HG03378 (cell line): ENCODE results near the gene ATF5.

Experiments
- ATAC-seq: cut with Tn5 transposase; IDR thresholded peaks from one replicate; pipeline ENCODE4 v1.9.1; 2021; ENCODE audit warnings: mild to moderate bottlenecking, moderate library complexity; ENCODE audit not compliant: unreplicated experiment

Gene ATF5, protein sequence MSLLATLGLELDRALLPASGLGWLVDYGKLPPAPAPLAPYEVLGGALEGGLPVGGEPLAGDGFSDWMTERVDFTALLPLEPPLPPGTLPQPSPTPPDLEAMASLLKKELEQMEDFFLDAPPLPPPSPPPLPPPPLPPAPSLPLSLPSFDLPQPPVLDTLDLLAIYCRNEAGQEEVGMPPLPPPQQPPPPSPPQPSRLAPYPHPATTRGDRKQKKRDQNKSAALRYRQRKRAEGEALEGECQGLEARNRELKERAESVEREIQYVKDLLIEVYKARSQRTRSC

GRCh38 chr19:49929121-49929610 is at the start of gene ATF5, which contains the start of gene NUP62:
ATF5 (plus strand) TSS chr19:49929205; CDS start chr19:49930851, 1,646 bp downstream.
NUP62 (minus strand) TSS chr19:49929504; CDS start chr19:49909807, 19,697 bp downstream.
- peak; percentile 44 for ATAC-seq

DNA sequence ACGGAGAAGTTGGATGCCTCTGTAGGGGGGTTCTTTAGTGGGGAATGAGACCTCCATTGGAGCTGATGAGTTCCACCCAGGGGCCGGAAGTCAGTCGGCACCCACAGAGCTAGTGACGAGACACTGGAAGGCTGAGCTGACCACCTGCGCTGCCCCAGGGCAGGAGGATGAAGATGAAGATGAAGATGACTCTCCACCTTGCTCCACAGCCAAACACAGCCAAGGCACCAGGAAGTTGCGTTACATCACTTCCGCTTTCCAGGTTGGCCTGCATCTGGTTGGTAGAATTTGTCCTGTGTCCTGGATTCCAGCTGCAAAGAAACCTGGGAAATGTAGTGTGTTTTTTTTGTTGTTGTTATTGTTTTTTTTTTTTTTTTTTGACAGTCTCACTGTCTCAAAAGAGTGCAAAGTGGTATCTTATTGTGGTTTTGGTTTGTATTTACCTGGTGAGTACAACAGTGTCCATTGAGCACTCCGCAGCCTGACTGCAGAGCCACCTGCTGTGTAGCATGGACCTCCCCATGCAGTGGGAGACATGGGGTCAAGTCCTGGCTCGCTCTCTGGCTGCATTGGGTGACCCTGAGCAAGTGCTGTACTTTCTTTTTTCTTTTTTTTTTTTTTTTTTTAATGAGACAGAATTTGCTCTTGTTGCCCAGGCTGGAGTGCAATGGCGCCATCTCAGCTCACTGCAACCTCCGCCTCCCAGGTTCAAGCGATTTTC is 49.6 kb upstream of the ATF5 start:
- ATAC-seq, result no peak

GRCh38 chr19:49880162-49880869 is 48.7 kb upstream of the ATF5 start:
- no peak for ATAC-seq

GRCh38 chr19:49881186-49881585 is 47.8 kb upstream of the ATF5 start:
- no peak for ATAC-seq

DNA sequence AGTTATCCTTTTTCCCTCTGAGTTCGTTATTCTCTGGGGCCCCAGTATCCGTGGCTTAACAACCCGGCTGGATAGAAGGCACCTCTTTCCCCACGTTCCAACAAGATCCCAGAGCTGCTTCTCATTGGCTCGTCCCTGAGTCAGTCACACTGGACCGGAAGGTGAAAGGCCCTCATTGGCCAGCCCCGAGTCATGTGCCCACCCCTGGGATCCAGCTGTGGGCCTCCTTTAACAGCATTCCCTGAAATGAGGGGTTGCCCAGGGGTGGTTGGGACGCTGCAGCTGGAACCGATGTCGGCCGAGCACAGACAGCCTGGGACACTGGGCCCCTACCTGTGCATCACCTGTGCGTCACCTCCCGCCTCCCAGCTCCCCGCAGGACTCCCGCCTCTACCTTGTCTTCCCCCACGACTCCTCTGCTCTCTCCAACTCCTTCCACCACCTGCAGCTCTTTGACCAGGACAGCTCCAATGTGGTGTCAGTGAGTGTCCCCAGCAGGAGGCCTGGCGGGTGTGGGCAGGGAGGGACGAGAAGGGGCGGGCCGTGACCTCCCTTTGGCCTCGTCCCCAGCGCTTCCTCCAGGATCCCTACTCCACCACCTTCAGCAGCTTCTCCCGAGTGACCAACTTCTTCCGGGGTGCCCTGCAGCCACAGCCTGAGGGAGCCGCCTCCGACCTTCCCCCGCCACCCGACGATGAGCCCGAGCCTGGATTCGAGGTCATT is 47.2 kb upstream of the ATF5 start:
- no peak for ATAC-seq

- no peak for ATAC-seq
These were observed 46.4 kb upstream of the ATF5 start for GRCh38 chr19:49882643-49883042.

DNA sequence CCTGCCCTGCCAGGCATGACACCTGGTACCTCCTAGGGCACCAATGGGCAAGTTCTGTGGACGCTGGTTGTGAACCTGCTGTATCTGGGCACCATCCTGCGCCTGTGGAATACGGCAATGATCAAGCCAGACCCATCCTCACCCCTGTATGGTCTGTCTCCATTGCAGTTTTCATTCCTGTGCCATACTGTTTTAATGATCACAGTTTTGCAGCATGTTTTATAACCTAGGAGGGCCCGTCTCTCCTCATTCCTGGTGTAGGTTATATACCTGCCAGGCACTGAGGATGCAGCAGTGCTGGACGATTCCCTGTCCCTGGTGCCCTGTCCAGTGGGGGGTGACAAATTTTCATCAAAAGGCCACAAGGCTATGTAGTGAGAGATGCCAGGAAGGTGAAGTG is 45.9 kb upstream of the ATF5 start:
- ATAC-seq, result no peak

DNA sequence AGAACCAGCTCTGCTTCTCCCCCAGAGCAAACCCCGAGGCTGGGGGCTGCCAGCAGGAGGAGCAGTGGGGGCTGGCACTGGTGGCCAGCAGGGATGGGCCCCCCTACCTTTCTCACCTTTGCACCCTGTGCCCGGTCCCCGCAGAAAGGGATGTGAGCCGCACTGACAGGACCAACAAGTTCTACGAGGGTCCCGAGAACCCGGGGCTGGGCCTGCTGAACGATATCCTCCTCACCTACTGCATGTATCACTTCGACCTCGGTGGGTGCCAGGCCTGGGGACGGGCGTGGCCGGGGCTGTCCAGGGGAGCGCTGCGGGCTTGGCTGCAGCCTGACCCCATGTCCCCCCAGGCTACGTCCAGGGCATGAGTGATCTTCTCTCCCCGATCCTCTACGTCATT is 44.9 kb upstream of the ATF5 start:
- ATAC-seq, result no peak

GRCh38 chr19:49884760-49885159 is 44.2 kb upstream of the ATF5 start:
- ATAC-seq, result no peak

GRCh38 chr19:49887037-49887664 is 41.9 kb upstream of the ATF5 start:
- no peak for ATAC-seq

- ATAC-seq, result no peak
These were observed 41.1 kb upstream of the ATF5 start for GRCh38 chr19:49887665-49888509.

DNA sequence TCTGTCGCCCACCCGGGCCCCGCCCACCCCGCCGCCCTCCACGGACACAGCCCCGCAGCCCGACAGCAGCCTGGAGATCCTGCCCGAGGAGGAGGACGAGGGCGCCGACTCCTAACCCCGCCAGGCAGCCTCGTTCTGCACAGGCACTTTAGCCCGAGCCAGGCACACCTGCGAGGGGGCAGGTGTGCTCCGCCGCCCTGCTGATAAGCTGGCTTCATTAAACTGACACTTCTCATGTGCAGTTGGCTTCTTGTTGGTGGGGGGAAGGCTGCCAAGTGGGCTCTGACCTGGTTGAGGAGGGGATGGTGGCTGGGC is 40.5 kb upstream of the ATF5 start:
- no peak for ATAC-seq

DNA sequence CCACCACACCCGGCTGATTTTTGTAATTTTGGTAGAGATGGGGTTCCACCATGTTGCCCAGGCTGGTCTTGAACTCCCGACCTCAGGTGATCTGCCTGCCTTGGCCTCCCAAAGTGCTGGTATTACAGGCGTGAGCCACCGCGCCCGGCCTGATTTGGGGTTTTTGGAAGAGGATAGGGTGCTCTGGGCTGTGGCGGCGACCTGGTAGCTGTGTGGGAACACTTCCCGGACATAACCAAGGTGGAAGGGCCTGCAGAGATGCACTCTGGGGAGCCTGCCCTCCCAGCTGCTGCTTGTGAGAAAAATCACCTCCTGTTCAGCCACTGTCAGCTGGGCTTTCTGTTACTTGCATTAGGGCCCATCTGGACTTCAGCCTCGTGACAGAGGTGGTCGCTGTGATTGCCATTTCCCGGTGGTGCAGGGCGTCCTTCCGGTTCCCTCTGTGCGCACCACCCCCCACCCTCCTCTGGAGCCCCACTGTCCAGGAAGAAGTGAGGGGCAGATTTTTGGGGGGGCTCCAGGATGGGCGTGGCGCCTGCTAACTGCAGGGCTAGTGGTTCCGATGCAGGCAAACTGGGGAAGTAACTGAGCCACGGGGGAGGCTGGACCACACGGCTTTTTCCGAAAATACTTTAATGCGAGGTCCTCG is 39.8 kb upstream of the ATF5 start:
- no peak for ATAC-seq

- no peak for ATAC-seq
These were observed 39.2 kb upstream of the ATF5 start for GRCh38 chr19:49889687-49890348.

DNA sequence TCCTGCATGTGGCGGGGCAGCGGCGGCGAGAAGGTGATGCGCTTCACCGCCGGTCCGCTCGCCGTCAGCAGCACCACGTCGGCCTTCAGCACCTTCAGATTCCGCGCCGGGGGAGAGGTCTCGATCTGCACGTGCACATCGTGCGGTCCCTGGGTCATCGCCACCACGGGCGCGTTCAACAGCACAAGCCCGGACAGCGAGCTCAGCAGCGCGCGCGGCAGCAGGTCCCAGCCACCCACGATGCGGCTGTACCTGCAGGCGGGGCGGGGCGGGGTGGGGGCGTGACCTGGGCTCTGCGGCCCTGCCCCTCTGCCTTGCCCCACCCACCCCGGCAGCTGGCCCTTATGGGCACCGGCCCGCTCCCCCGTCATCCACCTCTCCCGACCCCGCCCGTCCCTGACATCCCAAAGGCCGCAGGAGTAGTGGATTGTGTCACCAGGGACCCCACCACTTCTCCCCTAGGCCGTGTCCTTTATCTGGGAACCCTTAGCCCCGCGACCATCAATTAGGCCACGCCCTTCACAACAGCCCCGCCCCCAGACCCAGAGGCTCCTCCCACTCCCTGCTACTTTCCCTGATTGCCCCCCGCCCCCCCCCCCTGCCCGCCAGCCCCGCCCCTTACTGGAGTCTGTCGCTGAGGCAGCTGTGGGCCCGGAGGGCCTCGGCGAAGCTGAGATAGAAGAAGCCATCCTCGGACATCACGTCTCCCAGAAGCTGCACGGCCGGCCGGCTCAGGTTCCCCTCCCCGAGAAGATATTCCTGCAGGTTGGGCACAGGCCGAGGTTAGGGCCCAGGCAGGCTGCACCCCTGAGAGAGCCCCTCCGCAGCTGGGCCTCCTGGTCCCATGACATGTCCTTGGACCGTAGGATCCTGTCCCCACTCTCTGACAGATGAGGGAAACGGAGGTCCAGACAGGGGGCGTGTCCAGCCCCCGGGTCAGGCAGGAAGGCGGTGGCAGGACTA is 38.4 kb upstream of the ATF5 start:
- no peak for ATAC-seq

GRCh38 chr19:49891393-49891792 is 37.6 kb upstream of the ATF5 start:
- no peak for ATAC-seq

GRCh38 chr19:49892716-49893115 is 36.3 kb upstream of the ATF5 start:
- ATAC-seq, result no peak
